ENCODE results near the gene PFN4.
"Not testable (repeated sequence)": the region's sequence is repeated elsewhere in the genome, so short reads cannot be mapped to it uniquely, and the experiment has no call there.

PFN4 gene

DNA sequence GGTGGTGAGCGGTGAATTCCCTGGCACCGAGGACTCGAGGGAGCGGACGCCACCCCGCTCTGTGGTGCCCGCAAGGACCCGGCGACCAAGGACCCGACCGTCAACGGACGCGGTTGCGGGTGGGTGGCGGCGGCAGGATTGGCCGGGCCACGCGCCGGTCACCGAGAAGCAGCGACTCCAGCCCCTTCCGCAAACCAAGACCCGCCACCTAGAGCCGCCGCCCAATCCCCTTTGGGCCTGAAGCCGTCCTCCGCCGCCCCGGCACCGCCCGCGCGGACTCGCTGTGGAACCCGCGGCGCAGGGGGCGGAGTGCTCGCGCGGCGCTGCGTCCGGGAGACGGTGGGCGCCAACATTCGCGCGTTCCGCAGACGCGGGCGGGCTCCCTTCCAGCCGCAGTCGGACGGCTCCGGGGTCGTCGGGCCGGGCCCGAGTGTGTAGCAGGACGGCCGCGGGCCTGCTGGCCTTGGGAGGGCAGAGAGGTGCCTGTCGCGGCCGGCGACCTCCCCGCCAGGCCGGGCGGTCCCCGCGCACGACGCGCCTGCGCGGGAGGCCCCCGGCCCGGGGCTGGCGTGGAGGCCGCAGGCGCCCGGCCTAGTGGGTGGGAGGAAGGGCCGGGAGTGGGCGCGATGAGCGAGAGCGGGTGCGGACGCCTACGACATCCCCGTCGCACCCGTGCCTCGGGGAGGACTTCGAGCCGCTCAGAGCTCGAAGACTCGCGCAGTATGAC is at the start of gene PFN4, which contains the start of gene FAM228B:
Gene PFN4, minus strand, starts transcription at position 140 of the 727 bp plus-strand sequence. CDS start 799 bp downstream, outside the sequence.
Gene FAM228B, plus strand, starts transcription at position 275 of the 727 bp plus-strand sequence. CDS start 893 bp downstream, outside the sequence.
- DNase-seq (ENCODE audit: low read depth, low spot score) = peak; percentile 23

DNA sequence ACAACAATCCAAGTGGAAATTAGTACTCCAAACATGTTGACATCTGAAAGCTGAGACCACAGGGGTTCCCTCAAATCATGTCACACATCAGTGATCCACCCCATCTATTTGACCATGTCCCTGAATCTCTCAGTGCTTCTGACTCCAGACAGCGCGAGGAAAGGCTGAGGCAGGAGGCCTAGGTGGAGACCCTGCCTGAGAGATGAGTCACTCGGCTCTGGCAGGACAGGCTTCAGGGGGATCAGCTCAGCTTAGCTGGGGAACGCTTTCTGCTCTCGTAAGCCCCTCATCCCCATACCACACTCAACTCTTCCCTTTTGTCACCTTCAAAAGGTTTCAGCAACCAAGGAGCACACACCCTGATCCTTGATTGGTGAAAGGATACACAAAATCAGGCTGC is 45.9 kb upstream of the PFN4 start:
- no peak for DNase-seq (ENCODE audit: low read depth, low spot score)

DNA sequence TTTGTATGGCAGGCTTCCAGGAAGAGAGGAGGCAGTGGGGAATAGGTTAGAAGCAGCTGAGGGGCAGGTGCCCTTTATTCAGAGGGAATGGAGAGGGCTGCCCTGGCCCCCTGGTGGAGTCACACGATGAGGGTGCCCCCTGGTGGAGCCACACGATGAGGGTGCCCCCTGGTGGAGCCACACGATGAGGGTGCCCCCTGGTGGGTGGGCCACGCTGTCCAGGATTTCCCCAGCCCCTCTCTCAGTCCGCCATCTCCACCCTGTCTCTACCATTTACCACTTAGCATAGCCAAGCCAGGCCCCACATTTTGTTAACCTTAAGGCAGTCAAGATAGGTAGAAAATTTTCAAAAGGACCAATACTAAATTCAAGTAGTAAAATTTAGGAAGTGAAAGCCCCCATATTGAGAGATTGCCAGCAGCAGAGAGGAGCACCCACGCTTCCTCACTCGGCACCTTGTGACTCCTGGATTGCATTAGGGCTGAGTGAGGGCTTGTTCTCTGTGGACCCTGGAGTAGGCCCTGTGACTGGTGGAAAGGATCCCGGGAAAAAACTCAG is 41.4 kb upstream of the PFN4 start:
- no peak for DNase-seq (ENCODE audit: low read depth, low spot score)

- no peak for DNase-seq (ENCODE audit: low read depth, low spot score)
These were observed 40.5 kb upstream of the PFN4 start for GRCh38 chr2:24163601-24164000.

DNA sequence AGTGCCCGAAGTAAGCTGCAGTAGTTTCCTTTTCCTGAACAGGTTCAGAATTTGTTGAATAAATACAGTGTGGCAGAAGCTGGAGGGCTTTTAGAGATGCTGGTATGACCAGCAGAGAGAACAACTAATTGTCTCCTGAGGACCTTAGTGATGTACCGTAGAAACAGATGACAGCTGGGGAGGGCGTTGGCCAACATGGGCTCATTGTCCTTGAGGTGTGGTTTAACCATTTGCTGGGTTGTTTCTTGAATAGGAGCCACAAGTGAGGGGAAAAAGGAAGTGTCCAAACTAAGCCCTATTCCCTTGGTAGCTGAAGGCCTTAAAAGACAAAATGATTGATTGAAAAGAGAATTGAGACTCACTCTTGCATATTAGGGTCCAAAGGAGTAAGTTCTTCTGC is 40.1 kb upstream of the PFN4 start:
- no peak for DNase-seq (ENCODE audit: low read depth, low spot score)

DNA sequence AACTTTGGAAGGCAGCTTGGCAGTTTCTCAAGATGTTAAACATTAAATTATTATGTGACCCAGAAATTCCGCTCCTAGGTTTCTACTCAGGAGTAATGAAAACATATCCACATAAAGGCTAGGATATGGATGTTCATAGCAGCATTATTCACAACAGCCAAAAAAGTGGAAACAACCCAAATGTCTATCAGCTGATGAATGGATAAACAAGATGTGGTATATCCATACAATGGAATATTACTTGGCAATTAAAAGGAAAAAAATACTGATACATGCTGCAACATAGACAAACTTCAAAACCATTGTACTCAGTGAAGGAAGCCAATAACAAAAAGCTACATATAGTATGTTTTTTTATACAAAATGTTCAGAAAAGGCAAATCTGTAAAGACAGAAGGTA is 39.4 kb upstream of the PFN4 start:
- DNase-seq (ENCODE audit: low read depth, low spot score) = no peak

GRCh38 chr2:24160761-24161160 is 37.6 kb upstream of the PFN4 start:
- DNase-seq (ENCODE audit: low read depth, low spot score) = no peak

DNA sequence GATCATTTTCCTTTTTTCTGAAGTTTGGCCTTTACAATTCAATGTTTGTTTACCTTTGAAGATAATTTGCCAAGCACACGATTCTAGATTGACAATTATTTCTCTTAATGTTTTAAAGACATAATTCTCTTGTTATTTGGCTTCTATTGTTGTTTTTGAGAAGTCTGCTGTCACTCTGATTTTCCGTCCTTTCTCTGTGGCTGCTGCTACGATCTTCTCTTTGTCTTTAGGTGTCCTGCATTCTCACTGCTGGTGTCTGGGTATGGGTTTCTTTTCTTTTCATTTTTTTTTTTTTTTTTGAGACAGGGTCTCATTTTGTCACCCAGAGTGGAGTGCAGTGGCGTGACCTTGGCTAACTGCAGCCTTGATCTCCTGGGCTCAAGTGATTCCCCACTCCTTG is 36.6 kb upstream of the PFN4 start:
- no peak for DNase-seq (ENCODE audit: low read depth, low spot score)

DNA sequence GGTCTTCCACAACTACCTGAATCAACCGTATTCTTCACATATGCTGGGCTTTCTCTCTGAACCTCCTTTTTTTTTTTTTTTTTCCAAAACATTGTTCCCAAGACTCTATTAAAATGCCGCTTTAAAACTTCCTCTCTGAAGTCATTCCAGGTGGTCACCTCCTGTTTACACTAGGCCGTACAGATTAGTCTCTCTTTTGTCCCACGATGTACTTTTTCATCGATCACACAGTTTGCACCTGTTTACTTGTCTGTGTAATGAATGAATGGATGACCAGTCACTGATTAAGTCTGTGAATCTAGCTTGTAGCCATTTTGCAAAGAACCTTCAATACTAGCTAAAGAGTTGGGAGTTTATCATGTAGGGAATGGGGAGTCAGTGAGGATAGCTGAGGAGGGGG is 35.0 kb upstream of the PFN4 start:
- no peak for DNase-seq (ENCODE audit: low read depth, low spot score)

GRCh38 chr2:24153478-24153877 is 30.3 kb upstream of the PFN4 start:
- no peak for DNase-seq (ENCODE audit: low read depth, low spot score)

- no peak for DNase-seq (ENCODE audit: low read depth, low spot score)
These were observed 29.5 kb upstream of the PFN4 start for GRCh38 chr2:24152413-24153197.

DNA sequence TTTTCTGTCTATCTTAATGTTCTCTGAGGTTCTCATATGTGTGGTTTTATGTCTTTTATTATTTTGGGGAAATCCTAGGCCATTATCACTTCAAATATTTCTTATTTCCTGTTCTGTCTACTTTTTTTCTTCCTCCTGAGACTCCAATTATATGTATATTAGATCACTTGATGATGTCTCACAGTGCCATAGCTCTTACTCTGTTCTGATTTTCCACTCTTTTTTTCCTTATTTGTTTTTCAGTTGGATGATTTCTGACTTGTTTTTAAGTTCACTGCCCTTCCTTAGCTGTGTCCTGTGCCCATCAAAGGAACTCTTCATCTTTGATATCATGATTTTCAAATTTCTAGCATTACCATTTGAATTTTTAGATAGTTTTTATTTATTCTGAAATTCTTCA is 24.2 kb upstream of the PFN4 start:
- no peak for DNase-seq (ENCODE audit: low read depth, low spot score)

DNA sequence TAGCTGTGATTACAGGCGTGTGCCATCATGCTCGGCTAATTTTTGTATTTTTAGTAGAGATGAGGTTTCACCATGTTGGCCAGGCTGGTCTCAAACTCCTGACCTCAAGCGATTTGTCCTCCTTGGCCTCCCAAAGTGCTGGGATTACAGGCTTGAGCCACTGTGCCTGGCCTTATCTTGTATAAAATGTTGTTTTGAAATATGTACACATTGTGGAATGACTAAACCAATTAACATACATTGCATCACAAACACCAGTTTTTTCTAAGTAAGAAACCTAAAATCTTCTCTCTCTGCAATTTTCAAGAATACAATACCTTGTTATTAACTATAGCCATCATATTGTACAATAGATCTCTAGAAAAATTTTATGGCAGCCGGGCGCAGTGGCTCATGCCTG is 17.2 kb upstream of the PFN4 start:
- not testable (repeated sequence) for DNase-seq (ENCODE audit: low read depth, low spot score)

DNA sequence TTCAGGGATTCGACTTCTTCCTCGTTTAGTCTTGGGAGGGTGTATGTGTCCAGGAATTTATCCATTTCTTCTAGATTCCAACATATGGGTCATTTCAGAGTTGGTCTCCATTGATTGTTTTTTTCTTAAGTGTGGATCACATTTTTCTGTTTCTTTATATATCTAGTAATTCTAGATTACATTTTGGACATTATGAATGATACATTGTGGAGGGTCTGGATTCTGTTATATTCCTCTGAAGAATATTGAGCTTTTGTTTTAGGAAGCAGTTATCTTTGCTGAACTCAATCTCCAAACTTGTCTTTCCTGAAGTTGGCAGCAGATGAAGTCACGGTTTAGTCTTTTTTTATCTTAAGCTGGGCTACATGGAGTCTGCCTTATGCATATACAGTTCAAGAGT is 9.4 kb upstream of the PFN4 start:
- DNase-seq (ENCODE audit: low read depth, low spot score) = no peak

DNA sequence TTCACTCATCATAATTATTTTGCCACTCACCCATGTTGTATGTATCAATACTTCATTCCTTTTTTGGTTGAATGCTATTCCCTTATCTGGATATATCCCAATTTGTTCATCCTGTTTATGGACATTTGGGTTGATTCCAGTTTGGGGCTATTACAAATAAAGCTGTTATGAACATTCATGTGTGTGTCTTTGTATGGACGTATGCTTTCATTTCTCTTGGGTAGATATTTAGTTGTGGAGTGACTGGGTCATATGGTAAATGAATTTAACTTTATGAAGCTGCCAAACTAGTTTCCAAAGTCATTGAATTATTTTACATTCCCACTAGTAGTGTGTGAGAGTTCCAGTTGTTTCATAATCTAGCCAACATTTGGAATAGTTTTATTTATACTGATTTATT is 2.8 kb upstream of the PFN4 start:
- no peak for DNase-seq (ENCODE audit: low read depth, low spot score)

DNA sequence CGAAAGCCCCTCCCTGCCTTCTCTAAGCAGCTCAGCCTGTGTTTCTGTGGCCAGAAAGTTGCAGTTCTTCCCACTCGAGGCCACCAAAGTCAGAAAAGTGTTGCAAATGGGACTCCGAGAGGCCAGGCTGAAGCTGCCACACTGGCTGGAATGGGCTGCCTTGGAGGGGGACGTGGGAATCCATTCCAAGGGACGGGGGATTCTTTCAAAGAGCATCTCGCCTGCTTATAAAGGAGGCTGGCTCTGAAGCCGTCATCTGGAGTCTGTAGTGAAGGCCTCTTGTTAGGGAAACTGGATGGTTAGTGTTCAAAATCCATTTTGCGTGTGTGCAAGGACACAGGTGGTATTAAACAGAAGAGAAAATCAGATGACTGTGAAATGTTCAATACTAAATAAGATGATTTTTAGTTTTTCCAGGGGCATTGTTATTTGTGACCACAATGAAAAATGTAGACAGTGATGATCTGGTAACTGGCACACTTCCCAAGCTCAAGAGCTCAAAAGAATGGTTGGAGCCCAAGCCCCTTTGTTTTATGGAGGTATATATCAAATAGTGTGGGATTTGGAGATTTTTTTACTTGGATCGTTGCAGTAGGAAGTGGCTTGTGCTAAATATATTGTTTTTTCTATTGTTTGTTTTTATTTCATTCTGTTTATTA is 917 bp upstream of the PFN4 start:
- DNase-seq (ENCODE audit: low read depth, low spot score) = no peak

DNA sequence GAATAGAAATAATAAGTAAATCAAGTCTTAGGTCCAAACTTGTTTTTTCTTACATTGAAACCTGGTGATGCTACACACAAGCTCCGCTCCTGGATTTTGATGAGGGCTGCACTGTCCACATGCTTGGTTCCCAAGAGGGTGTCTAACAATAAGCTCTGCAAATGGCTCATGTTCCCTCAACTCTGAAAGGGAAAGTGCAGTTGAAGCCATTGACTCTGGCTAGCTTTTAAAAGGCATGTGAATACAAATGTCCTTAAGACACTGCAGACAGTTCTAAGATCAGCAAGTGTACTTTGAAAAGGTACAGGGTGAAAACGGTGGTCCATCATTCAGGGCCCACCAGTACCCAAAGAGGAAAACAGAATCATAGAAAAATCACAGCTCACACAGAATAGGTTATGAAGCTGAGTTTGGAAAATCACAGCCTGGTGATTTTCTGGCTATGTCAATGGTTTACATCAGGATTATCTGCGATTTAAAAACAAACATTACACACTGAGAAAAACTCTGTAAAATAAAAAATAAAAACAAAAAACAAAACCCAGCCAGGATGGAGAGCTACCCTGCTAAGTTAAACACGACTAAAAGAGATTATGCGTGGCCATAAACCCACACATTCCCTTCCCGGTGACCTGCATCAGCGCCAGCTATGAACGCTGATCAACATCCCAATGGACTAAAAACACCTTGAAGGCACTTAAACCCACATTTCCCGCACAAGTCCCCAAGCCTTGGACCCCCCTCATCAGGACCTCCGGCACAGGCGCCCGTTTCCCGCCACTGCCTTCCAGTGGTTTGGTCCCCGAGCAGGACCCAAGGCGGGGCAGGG is 554 bp downstream of the PFN4 start:
- DNase-seq (ENCODE audit: low read depth, low spot score) = no peak

GRCh38 chr2:24121469-24121868 is 1.7 kb downstream of the PFN4 start:
- no peak for DNase-seq (ENCODE audit: low read depth, low spot score)

GRCh38 chr2:24121066-24121465 is 2.1 kb downstream of the PFN4 start:
- no peak for DNase-seq (ENCODE audit: low read depth, low spot score)

DNA sequence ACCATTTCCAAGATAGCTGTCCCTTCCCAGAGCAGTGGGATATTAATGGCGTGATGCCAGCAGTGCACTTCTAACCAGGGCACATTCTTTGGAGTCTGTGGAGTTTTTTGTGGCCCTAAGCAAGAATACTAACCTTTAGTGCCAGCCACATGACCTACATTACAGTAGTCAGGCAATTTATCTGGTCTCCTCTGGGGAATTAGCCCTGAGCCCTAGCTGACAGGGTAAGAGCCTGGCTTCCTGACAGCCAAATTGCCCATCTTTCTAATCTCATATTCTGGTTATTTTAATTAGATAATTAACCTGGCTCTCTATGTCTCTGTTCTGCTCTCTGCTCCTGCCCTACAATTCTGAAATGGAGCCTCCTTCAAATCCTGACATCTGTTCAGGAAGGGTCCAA is 5.2 kb downstream of the PFN4 start:
- DNase-seq (ENCODE audit: low read depth, low spot score) = no peak

GRCh38 chr2:24115057-24115456 is 8.1 kb downstream of the PFN4 start:
- DNase-seq (ENCODE audit: low read depth, low spot score) = no peak
